Smooth muscle cell (in vitro differentiated cells): ENCODE measurements around the gene CCDC127. TPM values are rescaled to one million over a fixed set of nuclear protein-coding genes. Genes with fewer than 3 reads are reported as not detected.
"Not testable (repeated sequence)": the region's sequence is repeated elsewhere in the genome, so short reads cannot be mapped to it uniquely, and the experiment has no call there.

Experiments
- DNase-seq: peaks from one replicate; lab custom pipeline; 2025; ENCODE audit not compliant: unreplicated experiment; lab: John Stamatoyannopoulos, UW
- H2AFZ ChIP-seq: fragments of 200-600 bp; sonication (generic); 2 replicates; pipeline ENCODE4 v1.6.0; 2016; ENCODE audit warnings: antibody characterized with exemption, low read depth, mild to moderate bottlenecking
- H3F3A ChIP-seq: fragments of 200-600 bp; sonication (generic); 2 replicates; pipeline ENCODE4 v1.6.0; 2017; ENCODE audit warnings: antibody characterized with exemption, low read depth
- H3K27ac ChIP-seq: fragments of 200-600 bp; sonication (generic); 2 replicates; pipeline ENCODE4 v1.5.1; 2016; ENCODE audit warnings: low read depth, mild to moderate bottlenecking
- H3K27me3 ChIP-seq: fragments of 200-600 bp; sonication (generic); 2 replicates; pipeline ENCODE4 v1.6.1; 2016; ENCODE audit warnings: low read depth, mild to moderate bottlenecking
- H3K36me3 ChIP-seq: fragments of 200-600 bp; sonication (generic); 2 replicates; pipeline ENCODE4 v1.5.1; 2016; ENCODE audit warnings: low read depth
- H3K4me1 ChIP-seq: fragments of 200-600 bp; sonication (generic); 2 replicates; pipeline ENCODE4 v1.5.1; 2016; ENCODE audit warnings: low read depth
- H3K4me2 ChIP-seq: fragments of 200-600 bp; sonication (generic); 2 replicates; pipeline ENCODE4 v1.6.0; 2016; ENCODE audit warnings: mild to moderate bottlenecking
- H3K4me3 ChIP-seq: fragments of 200-600 bp; sonication (generic); 2 replicates; pipeline ENCODE4 v1.5.1; 2016; ENCODE audit warnings: mild to moderate bottlenecking
- H3K79me2 ChIP-seq: fragments of 200-600 bp; sonication (generic); 2 replicates; pipeline ENCODE4 v1.6.0; 2016; ENCODE audit warnings: low read depth, mild to moderate bottlenecking
- H3K9ac ChIP-seq: fragments of 200-600 bp; sonication (generic); 2 replicates; pipeline ENCODE4 v1.6.0; 2016; ENCODE audit warnings: low read depth
- H3K9me3 ChIP-seq: fragments of 200-600 bp; sonication (generic); replicated peaks from 2 replicates; pipeline ENCODE4 v1.5.1; 2016; ENCODE audit warnings: low read depth
- H4K20me1 ChIP-seq: fragments of 200-600 bp; sonication (generic); 2 replicates; pipeline ENCODE4 v1.6.0; 2016; ENCODE audit warnings: low read depth
- WGBS: methylation state at CpG from one replicate; pipeline ENCODE4 v1.1.7; 2016; ENCODE audit warnings: low lambda C conversion rate; 5-methylcytosine and 5-hydroxymethylcytosine counted together
- polyA plus RNA-seq: library from polyadenylated mRNA; unstranded; fragments of >200 nt; fragmentation: Nextera tagmentation; extraction: Ambion mirVana; gene quantifications from 2 replicates; pipeline ENCODE4 v1.2.1, GENCODE V29; 2016
- total RNA-seq: library from RNA; depleted of rRNA; stranded (reverse); fragments of >200 nt; gene quantifications from 2 replicates; pipeline ENCODE4 v1.2.3, GENCODE V29; 2014
- TF ChIP-seq, protein P1 (sequence below): fragments of 200-600 bp; sonication (generic); IDR thresholded peaks from 2 replicates; pipeline ENCODE4 v1.5.1; 2017; ENCODE audit warnings: borderline replicate concordance, mild to moderate bottlenecking, antibody characterized with exemption; ENCODE audit not compliant: insufficient read depth, poor library complexity, severe bottlenecking

Gene CCDC127
- total and polyA plus RNA-seq, 2 experiments from 2014 or later, result 2.8 to 8.6 TPM

DNA sequence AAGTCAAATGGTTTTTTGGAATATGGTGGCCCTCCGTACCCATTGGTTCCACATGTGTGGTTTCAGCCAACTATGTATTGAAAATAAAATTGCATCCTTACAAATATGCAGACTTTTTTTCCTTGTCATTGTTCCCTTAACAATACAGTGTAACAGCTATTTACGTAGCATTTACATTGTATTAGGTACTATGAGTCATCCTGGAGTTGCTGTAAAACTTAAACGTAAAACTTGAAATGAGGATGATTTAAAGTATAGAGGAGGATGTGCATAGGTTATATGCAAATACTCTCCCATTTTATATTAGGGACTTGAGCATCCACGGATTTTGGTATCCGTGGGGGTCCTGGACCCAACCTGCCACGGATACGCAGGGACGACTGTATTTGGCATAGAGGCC is 16.5 kb upstream of the CCDC127 start:
- H3K36me3 ChIP-seq, result peaks cover 11% of the 10 kb centered on the region
- H3K27me3 ChIP-seq, result no peaks in the 10 kb centered on the region

DNA sequence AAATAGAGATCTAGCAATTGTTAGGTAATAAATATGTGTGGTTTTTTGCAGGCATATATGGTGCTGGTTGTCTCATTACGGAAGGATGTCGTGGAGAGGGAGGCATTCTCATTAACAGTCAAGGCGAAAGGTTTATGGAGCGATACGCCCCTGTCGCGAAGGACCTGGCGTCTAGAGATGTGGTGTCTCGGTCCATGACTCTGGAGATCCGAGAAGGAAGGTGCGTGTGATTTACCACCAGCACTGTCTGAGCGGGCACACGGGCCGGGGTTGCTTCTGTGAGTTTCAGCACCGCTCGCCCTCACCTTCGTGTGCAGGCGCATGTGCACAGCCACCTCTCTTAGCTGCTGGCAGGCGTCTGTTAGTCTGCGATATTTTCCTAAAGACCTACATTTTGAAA is 15.5 kb upstream of the CCDC127 start:
- H3K79me2 ChIP-seq, H3K9me3 ChIP-seq, H4K20me1 ChIP-seq, H3F3A ChIP-seq, H3K4me1 ChIP-seq, H3K9ac ChIP-seq, H2AFZ ChIP-seq, H3K4me2 ChIP-seq, H3K27me3 ChIP-seq, H3K27ac ChIP-seq, H3K4me3 ChIP-seq, DNase-seq: not testable (repeated sequence)
- H3K36me3 ChIP-seq, result peaks cover 20% of the 10 kb centered on the region
- 98% methylated on average over 20 of the region's 20 CpGs for WGBS

More for the DNA sequence above, 16.5 kb upstream of the CCDC127 start:
- no peaks in the 10 kb centered on the region for H4K20me1 ChIP-seq
- H3K27ac ChIP-seq, result no peak overlapping the region
- H3K79me2 ChIP-seq, result no peaks in the 10 kb centered on the region
- TF ChIP-seq, protein P1, sequence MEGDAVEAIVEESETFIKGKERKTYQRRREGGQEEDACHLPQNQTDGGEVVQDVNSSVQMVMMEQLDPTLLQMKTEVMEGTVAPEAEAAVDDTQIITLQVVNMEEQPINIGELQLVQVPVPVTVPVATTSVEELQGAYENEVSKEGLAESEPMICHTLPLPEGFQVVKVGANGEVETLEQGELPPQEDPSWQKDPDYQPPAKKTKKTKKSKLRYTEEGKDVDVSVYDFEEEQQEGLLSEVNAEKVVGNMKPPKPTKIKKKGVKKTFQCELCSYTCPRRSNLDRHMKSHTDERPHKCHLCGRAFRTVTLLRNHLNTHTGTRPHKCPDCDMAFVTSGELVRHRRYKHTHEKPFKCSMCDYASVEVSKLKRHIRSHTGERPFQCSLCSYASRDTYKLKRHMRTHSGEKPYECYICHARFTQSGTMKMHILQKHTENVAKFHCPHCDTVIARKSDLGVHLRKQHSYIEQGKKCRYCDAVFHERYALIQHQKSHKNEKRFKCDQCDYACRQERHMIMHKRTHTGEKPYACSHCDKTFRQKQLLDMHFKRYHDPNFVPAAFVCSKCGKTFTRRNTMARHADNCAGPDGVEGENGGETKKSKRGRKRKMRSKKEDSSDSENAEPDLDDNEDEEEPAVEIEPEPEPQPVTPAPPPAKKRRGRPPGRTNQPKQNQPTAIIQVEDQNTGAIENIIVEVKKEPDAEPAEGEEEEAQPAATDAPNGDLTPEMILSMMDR, result no peak
- H3K4me3 ChIP-seq, result no peak overlapping the region
- DNase-seq, result no peak
- 93% methylated on average over 8 of the region's 8 CpGs for WGBS
- H3F3A ChIP-seq, result no peaks in the 10 kb centered on the region
- H3K4me1 ChIP-seq, result no peaks in the 10 kb centered on the region
- no peak overlapping the region for H2AFZ ChIP-seq
- H3K4me2 ChIP-seq, result no peak overlapping the region
- no peaks in the 10 kb centered on the region for H3K9me3 ChIP-seq
- H3K9ac ChIP-seq, result no peak overlapping the region

DNA sequence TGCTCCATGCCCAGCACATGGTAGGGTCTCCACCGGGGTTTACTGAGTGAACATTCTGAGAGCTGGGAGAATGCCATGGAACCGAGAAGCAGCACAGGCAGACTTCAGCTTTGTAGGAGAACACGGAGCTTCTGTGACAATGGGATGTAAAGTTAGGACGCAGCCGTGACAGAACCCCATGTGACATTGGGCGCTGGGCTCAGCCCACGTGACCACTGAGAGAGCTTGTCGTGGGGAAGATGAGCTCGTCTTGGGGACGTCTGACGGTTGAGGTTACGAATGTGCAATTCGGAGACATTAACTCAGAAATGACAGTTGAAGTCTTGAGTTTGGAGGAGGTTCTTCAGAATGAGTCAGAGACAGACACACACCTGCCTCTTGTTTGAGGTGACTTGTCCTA is 13.7 kb upstream of the CCDC127 start:
- Histone ChIP-seq H3K4me3 (no peak overlapping the region), H3K4me2 (no peak overlapping the region), H4K20me1 (peaks cover 4% of the 10 kb centered on the region), H3K27me3 (no peaks in the 10 kb centered on the region), H3K9ac (no peak overlapping the region), H3F3A (no peaks in the 10 kb centered on the region), H3K79me2 (no peaks in the 10 kb centered on the region), H3K9me3 (no peaks in the 10 kb centered on the region), H2AFZ (no peak overlapping the region), H3K36me3 (peaks cover 21% of the 10 kb centered on the region), H3K27ac (no peak overlapping the region), H3K4me1 (no peaks in the 10 kb centered on the region)
- WGBS, result 92% methylated on average over 13 of the region's 13 CpGs
- no peak for DNase-seq
- TF ChIP-seq, protein P1, result no peak

DNA sequence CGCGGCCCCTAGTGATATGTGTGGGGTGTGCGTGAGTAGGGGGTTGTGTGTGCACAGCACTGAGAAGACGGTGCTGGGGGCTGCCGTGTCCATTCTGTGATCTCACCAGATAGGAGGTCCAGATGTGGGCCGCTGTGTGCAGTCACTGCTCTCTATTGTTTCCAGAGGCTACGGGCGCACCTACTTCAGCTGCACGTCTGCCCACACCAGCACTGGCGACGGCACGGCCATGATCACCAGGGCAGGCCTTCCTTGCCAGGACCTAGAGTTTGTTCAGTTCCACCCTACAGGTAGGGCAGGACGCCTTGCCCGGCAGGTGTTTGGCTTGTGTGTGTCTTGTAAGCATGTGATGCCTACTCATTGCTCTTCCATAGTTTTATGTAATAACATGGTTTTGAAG is 12.8 kb upstream of the CCDC127 start:
- no peak overlapping the region for H3K4me3 ChIP-seq
- WGBS, result 99% methylated on average over 14 of the region's 14 CpGs
- no peak overlapping the region for H2AFZ ChIP-seq
- TF ChIP-seq, protein P1, result no peak
- peaks cover 4% of the 10 kb centered on the region for H4K20me1 ChIP-seq
- no peak overlapping the region for H3K9ac ChIP-seq
- no peak overlapping the region for H3K4me2 ChIP-seq
- H3K79me2 ChIP-seq, result no peaks in the 10 kb centered on the region
- H3K27ac ChIP-seq, result no peak overlapping the region
- H3K27me3 ChIP-seq, result no peaks in the 10 kb centered on the region
- H3F3A ChIP-seq, result no peaks in the 10 kb centered on the region
- H3K4me1 ChIP-seq, result no peaks in the 10 kb centered on the region
- no peaks in the 10 kb centered on the region for H3K9me3 ChIP-seq
- H3K36me3 ChIP-seq, result peaks cover 22% of the 10 kb centered on the region
- DNase-seq, result no peak
